Esophagus squamous epithelium (tissue), 5 donors: Measurements from ENCODE around the gene RBFOX2. TPM values are rescaled to one million over a fixed set of nuclear protein-coding genes. Genes with fewer than 3 reads are reported as not detected.
"Not testable (repeated sequence)": the region's sequence is repeated elsewhere in the genome, so short reads cannot be mapped to it uniquely, and the experiment has no call there.

Experiments used
- DNase-seq: peaks from one replicate; lab custom pipeline; 2025; lab: John Stamatoyannopoulos, UW
- H3K27ac ChIP-seq, 4 donors: fragments of 200-600 bp; sonication (generic); one replicate each; pipeline ENCODE4 v1.5.1; 2016 to 2019; ENCODE audit warnings: mild to moderate bottlenecking in 1 of 4
- H3K27me3 ChIP-seq, 4 donors: fragments of 200-600 bp; sonication (generic); 1 replicate in 3 of 4; 2 replicates in 1 of 4; pipeline versions ENCODE4 v1.5.1 to v1.6.0; 2017 to 2021; ENCODE audit warnings: antibody characterized with exemption in 1 of 4
- H3K36me3 ChIP-seq, 3 donors: fragments of 200-600 bp; sonication (generic); one replicate each; pipeline ENCODE4 v1.5.1; 2016 to 2019
- H3K4me1 ChIP-seq, 3 donors: fragments of 200-600 bp; sonication (generic); one replicate each; pipeline ENCODE4 v1.5.1; 2017 to 2019
- H3K4me3 ChIP-seq, 4 donors: fragments of 200-600 bp; sonication (generic); 1 replicate in 3 of 4; 2 replicates in 1 of 4; pipeline ENCODE4 v1.5.1; 2016 to 2019; ENCODE audit warnings: mild to moderate bottlenecking in 2 of 4, moderate library complexity in 1 of 4
- H3K9me3 ChIP-seq, 3 donors: fragments of 200-600 bp; sonication (generic); one replicate each; pipeline ENCODE4 v1.5.1; 2016 to 2019
- CTCF ChIP-seq, 6 experiments: fragments of 450-650 bp in 4 of 6; fragments of 200-600 bp in 2 of 6; sonication (generic) in 2 of 6; IDR thresholded peaks; one replicate each; pipeline ENCODE4 v1.5.1; 2016 to 2019; ENCODE audit warnings: antibody characterized with exemption in 6 of 6, mild to moderate bottlenecking in 4 of 6, moderate library complexity in 4 of 6
- POLR2A ChIP-seq, 4 donors: fragments of 450-650 bp; IDR thresholded peaks; one replicate each; pipeline ENCODE4 v1.6.1; 2017; ENCODE audit warnings: antibody characterized with exemption in 4 of 4, mild to moderate bottlenecking in 4 of 4, moderate library complexity in 3 of 4
- WGBS, 2 donors: methylation state at CpG; one replicate each; pipeline ENCODE4 v1.1.5; 2018; 5-methylcytosine and 5-hydroxymethylcytosine counted together
- intact Hi-C: fragments of 100-400 bp; cut with DNase I; formaldehyde crosslinking; loops from one replicate; pipeline ENCODE4 v1.15.0; 2022
- total RNA-seq, 4 donors: library from RNA; depleted of rRNA; stranded (reverse); fragments of >200 nt; gene quantifications; one replicate each; pipeline ENCODE4 v1.1.0, GENCODE V29; 2016
- donor health status: DM: yes; HTN: yes; CAD: no.

Gene RBFOX2
- total RNA-seq, 4 donors from 2014 or later, result 33.3 to 69.6 (median 46.3) TPM

GRCh38 chr22:36022162-36022561 lies 6.5 kb downstream of the RBFOX2 start:
- H3K4me3 ChIP-seq, result peak overlapping the region in 1 of 4 donors; percentile 5
- no peaks in the 10 kb centered on the region for H3K9me3 ChIP-seq
- no peak for DNase-seq
- peak overlapping the region; percentile 14 to 76 (median 72) for H3K27ac ChIP-seq
- TF ChIP-seq CTCF (IDR thresholded peaks at IDR 0.05) (no peak), POLR2A (IDR thresholded peaks at IDR 0.05) (no peak)
- H3K27me3 ChIP-seq, result no peaks in the 10 kb centered on the region
- peaks cover 3 to 78% (median 38%) of the 10 kb centered on the region in 3 donors for H3K4me1 ChIP-seq
- H3K36me3 ChIP-seq, result peaks cover 0 to 4% (median 0%) of the 10 kb centered on the region in 3 donors
- WGBS, 2 donors, result 6 to 16% methylated on average over 1 of the region's 1 CpG
- intact Hi-C loops, result no loop called here

- intact Hi-C loops, result no loop called here
- H3K4me1 ChIP-seq, result peaks cover 0 to 78% (median 33%) of the 10 kb centered on the region in 3 donors
- DNase-seq, result no peak
- no peaks in the 10 kb centered on the region for H3K27me3 ChIP-seq
- H3K4me3 ChIP-seq, result peak overlapping the region in 1 of 4 donors; percentile 5
- TF ChIP-seq POLR2A (IDR thresholded peaks at IDR 0.05) (no peak), CTCF (IDR thresholded peaks at IDR 0.05) (no peak)
- 67 to 90% methylated on average over 2 of the region's 2 CpGs for WGBS, 2 donors
- no peaks in the 10 kb centered on the region for H3K9me3 ChIP-seq
- peaks cover 0 to 4% (median 0%) of the 10 kb centered on the region in 3 donors for H3K36me3 ChIP-seq
- peak overlapping the region in 3 of 4 donors; percentile 69 to 76 (median 74) for H3K27ac ChIP-seq
These were observed 6.9 kb downstream of the RBFOX2 start for GRCh38 chr22:36021606-36022153.

GRCh38 chr22:36020865-36021264 lies 7.8 kb downstream of the RBFOX2 start:
- H3K4me1 ChIP-seq, result peaks cover 0 to 78% (median 29%) of the 10 kb centered on the region in 3 donors
- intact Hi-C loops, H3K9me3 ChIP-seq, H3K36me3 ChIP-seq, H3K27me3 ChIP-seq, H3K4me3 ChIP-seq, DNase-seq, H3K27ac ChIP-seq: not testable (repeated sequence)
- 77 to 89% methylated on average over 2 of the region's 3 CpGs for WGBS, 2 donors

- intact Hi-C loops, result no loop called here
- TF ChIP-seq POLR2A (IDR thresholded peaks at IDR 0.05) (no peak), CTCF (IDR thresholded peaks at IDR 0.05) (no peak)
- peak overlapping the region in 2 of 4 donors; percentile 14 to 60 for H3K27ac ChIP-seq
- H3K4me1 ChIP-seq, result peaks cover 7 to 77% (median 25%) of the 10 kb centered on the region in 3 donors
- H3K36me3 ChIP-seq, result no peaks in the 10 kb centered on the region
- H3K9me3 ChIP-seq, result no peaks in the 10 kb centered on the region
- no peak overlapping the region for H3K4me3 ChIP-seq
- no peak for DNase-seq
- no peaks in the 10 kb centered on the region for H3K27me3 ChIP-seq
- WGBS, 2 donors, result 53 to 60% methylated on average over 3 of the region's 3 CpGs
These were observed 11.0 kb downstream of the RBFOX2 start for GRCh38 chr22:36017651-36018091.

GRCh38 chr22:36016684-36017083 lies 11.9 kb downstream of the RBFOX2 start:
- intact Hi-C loops, result no loop called here
- H3K27me3 ChIP-seq, result no peaks in the 10 kb centered on the region
- no peak overlapping the region for H3K4me3 ChIP-seq
- H3K4me1 ChIP-seq, result peaks cover 7 to 73% (median 17%) of the 10 kb centered on the region in 3 donors
- no peak for DNase-seq
- TF ChIP-seq CTCF (IDR thresholded peaks at IDR 0.05), result no peak
- no peak for TF ChIP-seq POLR2A (IDR thresholded peaks at IDR 0.05)
- H3K27ac ChIP-seq, result peak overlapping the region in 2 of 4 donors; percentile 43 to 60
- H3K9me3 ChIP-seq, result no peaks in the 10 kb centered on the region
- 23 to 35% methylated on average over 2 of the region's 2 CpGs for WGBS, 2 donors
- no peaks in the 10 kb centered on the region for H3K36me3 ChIP-seq
